Gastroesophageal sphincter (tissue), 4 donors: ENCODE data around the gene FOSL1. TPM values are rescaled to one million over a fixed set of nuclear protein-coding genes. Genes with fewer than 3 reads are reported as not detected.

Experiments
- ATAC-seq: fragments of 150-250 bp; one replicate; pipeline ENCODE4 v1.9.1; 2016; ENCODE audit warnings: mild to moderate bottlenecking, moderate library complexity
- H3K27ac ChIP-seq, 4 donors: fragments of 200-600 bp; sonication (generic) in 3 of 4; 1 replicate in 3 of 4; 2 replicates in 1 of 4; pipeline ENCODE4 v1.5.1; 2016 to 2019
- H3K27me3 ChIP-seq: fragments of 200-600 bp; sonication (generic); one replicate; pipeline ENCODE4 v1.5.1; 2019
- H3K36me3 ChIP-seq, 2 donors: fragments of 200-600 bp; sonication (generic); one replicate each; pipeline ENCODE4 v1.5.1; 2019; ENCODE audit warnings: control low read depth in 1 of 2
- H3K4me1 ChIP-seq, 3 donors: fragments of 200-600 bp; sonication (generic); 1 replicate in 2 of 3; 2 replicates in 1 of 3; pipeline ENCODE4 v1.5.1; 2016 to 2019; ENCODE audit warnings: control low read depth in 2 of 3
- H3K4me3 ChIP-seq, 2 donors: fragments of 200-600 bp; sonication (generic); one replicate each; pipeline ENCODE4 v1.5.1; 2019; ENCODE audit warnings: mild to moderate bottlenecking in 1 of 2, moderate library complexity in 1 of 2
- H3K9me3 ChIP-seq, 3 donors: fragments of 200-600 bp; sonication (generic); one replicate each; pipeline ENCODE4 v1.5.1; 2017 to 2019; ENCODE audit warnings: control low read depth in 2 of 3
- CTCF ChIP-seq, 4 experiments: fragments of 200-600 bp in 2 of 4; fragments of 450-650 bp in 2 of 4; sonication (generic) in 1 of 4; IDR thresholded peaks; one replicate each; pipeline ENCODE4 v1.5.1; 2017 to 2019; ENCODE audit warnings: antibody characterized with exemption in 4 of 4, mild to moderate bottlenecking in 2 of 4, moderate library complexity in 2 of 4
- EP300 ChIP-seq: sonication (generic); formaldehyde crosslinking; IDR thresholded peaks from one replicate; pipeline ENCODE4 v1.6.1; 2017; ENCODE audit warnings: antibody characterized with exemption, mild to moderate bottlenecking
- POLR2A ChIP-seq, 2 donors: fragments of 450-650 bp; IDR thresholded peaks; one replicate each; pipeline ENCODE4 v1.6.1; 2017; ENCODE audit warnings: antibody characterized with exemption in 2 of 2, mild to moderate bottlenecking in 2 of 2, moderate library complexity in 1 of 2
- POLR2AphosphoS5 ChIP-seq: sonication (generic); formaldehyde crosslinking; IDR thresholded peaks from one replicate; pipeline ENCODE4 v1.6.1; 2017; ENCODE audit warnings: antibody characterized with exemption
- WGBS, 2 donors: methylation state at CpG; one replicate each; pipeline ENCODE4 v1.1.5; 2018; ENCODE audit warnings: low coverage in 1 of 2; 5-methylcytosine and 5-hydroxymethylcytosine counted together
- total RNA-seq, 4 donors: library from RNA; depleted of rRNA; stranded (reverse); fragments of >200 nt; gene quantifications; one replicate each; pipeline ENCODE4 v1.1.0, GENCODE V29; 2016

Gene FOSL1
- total RNA-seq, 4 donors from 2014 or later, result 1.4 to 24.9 (median 4.1) TPM

DNA sequence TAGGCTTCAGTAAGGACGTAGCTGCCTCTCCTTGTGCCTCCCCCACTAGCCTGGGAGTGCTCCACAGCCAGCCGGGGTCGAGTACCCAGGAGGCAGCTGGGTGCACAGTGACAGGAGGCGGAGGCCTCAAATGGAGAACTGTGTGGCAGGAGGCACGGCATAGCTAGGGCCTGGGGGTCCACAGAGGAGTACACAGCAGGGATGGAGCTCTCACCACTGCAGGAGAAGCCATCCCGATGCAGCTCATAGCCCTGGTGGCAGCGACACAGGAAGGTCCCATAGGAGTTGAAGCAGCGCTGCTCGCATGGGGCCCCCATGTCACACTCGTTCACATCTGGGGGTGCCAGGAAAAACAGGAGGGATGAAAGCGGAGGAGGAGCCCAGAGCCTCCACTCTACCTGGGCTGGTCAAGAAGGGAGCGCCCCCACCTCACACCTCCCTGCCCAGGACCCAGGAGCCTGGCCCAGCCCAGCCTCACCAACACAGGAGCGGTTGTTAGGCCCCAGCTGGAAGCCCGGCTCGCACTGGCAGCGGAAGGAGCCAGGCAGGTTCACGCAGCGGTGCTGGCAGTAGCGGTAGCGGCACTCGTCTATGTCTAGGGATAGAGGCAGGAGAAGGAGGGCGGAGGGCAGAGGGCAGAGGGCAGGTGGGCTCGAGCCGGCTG, 30.4 kb downstream of the FOSL1 start:
- Histone ChIP-seq H3K27ac (peak overlapping the region in 3 of 4 donors; percentile 93 to 98 (median 95)), H3K27me3 (no peaks in the 10 kb centered on the region), H3K4me3 (no peak overlapping the region), H3K9me3 (no peaks in the 10 kb centered on the region), H3K36me3 (peaks cover 0 to 61% of the 10 kb centered on the region in 2 donors), H3K4me1 (peaks cover 0 to 65% (median 17%) of the 10 kb centered on the region in 3 donors)
- TF ChIP-seq POLR2A (IDR thresholded peaks at IDR 0.05) (no peak), POLR2AphosphoS5 (peak; percentile 3), EP300 (no peak), CTCF (IDR thresholded peaks at IDR 0.05) (no peak)
- ATAC-seq, result no peak
- 65 to 90% methylated on average over 2 to 4 of the region's 24 CpGs for WGBS, 2 donors

GRCh38 chr11:65868907-65869306, 31.3 kb downstream of the FOSL1 start:
- Histone ChIP-seq H3K27me3 (no peaks in the 10 kb centered on the region), H3K4me3 (no peak overlapping the region), H3K4me1 (peaks cover 0 to 71% (median 17%) of the 10 kb centered on the region in 3 donors), H3K27ac (peak overlapping the region in 2 of 4 donors; percentile 42 to 98), H3K36me3 (peaks cover 0 to 70% of the 10 kb centered on the region in 2 donors), H3K9me3 (no peaks in the 10 kb centered on the region)
- TF ChIP-seq POLR2A (IDR thresholded peaks at IDR 0.05) (no peak), EP300 (no peak), POLR2AphosphoS5 (no peak), CTCF (IDR thresholded peaks at IDR 0.05) (no peak)
- ATAC-seq, result no peak
- 100% methylated on average over 1 of the region's 3 CpGs; no CpG with 5 or more reads in 1 of the 2 donors for WGBS, 2 donors

DNA sequence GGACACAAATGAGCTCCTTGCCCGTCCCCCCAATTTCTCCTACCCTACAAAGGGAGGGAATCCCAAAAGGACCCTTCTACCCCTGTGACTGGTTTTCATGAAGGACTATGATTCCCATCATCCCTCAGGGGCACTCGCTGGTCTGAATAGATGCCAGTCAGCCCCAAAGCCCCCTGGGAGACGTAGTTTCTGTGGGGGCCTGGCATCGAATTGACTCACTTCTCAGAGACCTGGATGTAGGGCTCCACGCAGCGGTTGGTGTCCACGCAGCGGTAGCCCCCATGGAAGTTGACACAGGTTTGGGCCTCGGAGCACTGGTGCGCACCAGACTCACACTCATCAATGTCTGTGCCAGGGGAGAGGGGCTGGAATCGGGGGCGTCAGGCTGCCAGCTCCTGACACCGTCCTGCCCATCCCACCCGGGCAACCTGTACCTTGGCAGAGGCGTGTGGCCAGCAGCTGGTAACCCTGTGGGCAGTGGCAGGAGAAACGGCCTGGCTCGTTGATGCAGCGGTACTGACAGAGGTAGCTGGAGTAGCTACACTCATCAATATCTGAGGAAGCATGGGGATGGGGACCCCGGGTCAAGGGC, 32.0 kb downstream of the FOSL1 start:
- TF ChIP-seq POLR2A (IDR thresholded peaks at IDR 0.05) (no peak), CTCF (IDR thresholded peaks at IDR 0.05) (no peak), EP300 (no peak), POLR2AphosphoS5 (peak; percentile 25)
- Histone ChIP-seq H3K4me1 (peaks cover 0 to 73% (median 17%) of the 10 kb centered on the region in 3 donors), H3K9me3 (no peaks in the 10 kb centered on the region), H3K27ac (peak overlapping the region in 3 of 4 donors; percentile 12 to 98 (median 42)), H3K4me3 (no peak overlapping the region), H3K36me3 (peaks cover 0 to 77% of the 10 kb centered on the region in 2 donors), H3K27me3 (no peaks in the 10 kb centered on the region)
- 85% methylated on average over 5 of the region's 19 CpGs; no CpG with 5 or more reads in 1 of the 2 donors for WGBS, 2 donors
- no peak for ATAC-seq

DNA sequence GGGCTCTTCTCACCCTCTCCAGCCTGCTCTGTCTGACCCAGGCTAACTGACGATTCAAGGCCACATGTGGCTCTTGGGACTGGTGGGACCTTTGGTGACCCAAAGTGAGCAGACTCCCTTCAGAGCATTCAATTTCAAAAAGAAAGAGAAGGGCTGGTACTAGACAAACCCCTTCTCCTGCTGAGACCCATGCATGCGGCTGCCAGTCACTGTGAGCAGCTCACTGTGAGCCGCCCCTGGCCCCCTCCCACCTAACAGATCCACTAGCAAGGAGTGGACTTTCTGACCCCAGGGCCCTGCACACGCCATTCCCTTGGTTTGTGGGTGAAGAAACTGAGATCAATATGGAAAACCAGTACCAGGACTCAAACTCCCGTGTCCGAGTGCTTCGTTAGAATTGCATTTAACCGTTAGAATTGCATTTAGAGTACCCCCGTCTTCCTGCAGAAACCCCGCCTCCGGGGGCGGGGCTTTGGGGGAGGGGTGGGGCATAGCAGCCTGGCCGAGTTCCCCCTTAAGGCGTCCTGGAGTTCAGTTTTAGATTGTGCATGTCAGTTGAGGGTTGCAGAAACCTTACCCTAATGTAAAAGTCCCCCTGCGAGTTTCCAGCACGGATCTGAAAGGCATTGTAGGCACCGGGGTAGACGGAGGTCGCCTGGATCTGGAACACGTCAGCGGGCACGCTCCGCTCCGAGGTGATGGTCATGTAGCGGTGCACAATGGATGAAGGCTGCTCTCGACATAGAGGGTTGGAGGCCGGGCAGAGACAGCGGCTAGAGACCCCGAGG, 32.7 kb downstream of the FOSL1 start:
- Histone ChIP-seq H3K4me3 (no peak overlapping the region), H3K4me1 (peaks cover 0 to 73% (median 17%) of the 10 kb centered on the region in 3 donors), H3K36me3 (peaks cover 0 to 84% of the 10 kb centered on the region in 2 donors), H3K27ac (peak overlapping the region in 3 of 4 donors; percentile 12 to 98 (median 42)), H3K27me3 (no peaks in the 10 kb centered on the region), H3K9me3 (no peaks in the 10 kb centered on the region)
- no peak for ATAC-seq
- 50 to 72% methylated on average over 4 to 14 of the region's 29 CpGs for WGBS, 2 donors
- no peak for TF ChIP-seq CTCF (IDR thresholded peaks at IDR 0.05)
- no peak for TF ChIP-seq POLR2AphosphoS5
- TF ChIP-seq POLR2A (IDR thresholded peaks at IDR 0.05), result no peak
- TF ChIP-seq EP300, result no peak
